OCI-LY7 (cell line): ENCODE measurements around the gene NEUROG1.

ENCODE experiments used
- CTCF ChIP-seq: fragments of 200-600 bp; sonication (generic); conservative IDR thresholded peaks from 2 replicates; pipeline ENCODE4 v1.5.1; 2014; ENCODE audit warnings: mild to moderate bottlenecking, antibody characterized with exemption, low read length, moderate library complexity, mixed read lengths
- EZH2phosphoT487 ChIP-seq: fragments of 200-600 bp; sonication (generic); IDR thresholded peaks from 2 replicates; pipeline ENCODE4 v1.6.1; 2018; ENCODE audit warnings: low read depth, borderline replicate concordance, mild to moderate bottlenecking, mixed run types, antibody characterized with exemption, low read length, moderate library complexity, mixed read lengths

- TF ChIP-seq CTCF (no peak), EZH2phosphoT487 (no peak)
Measured at GRCh38 chr5:135578305-135578684, 42.5 kb upstream of the NEUROG1 start.
